Naive thymus-derived CD8-positive, alpha-beta T cell (primary cell): ENCODE data around the gene ZBTB49. TPM values are rescaled to one million over a fixed set of nuclear protein-coding genes. Genes with fewer than 3 reads are reported as not detected.

Experiments
- ATAC-seq, 2 donors: fragments of 150-1000 bp; cut with Tn5 transposase in 1 of 2; sonication (Bioruptor Pico), chemical (Tn5 transposase) in 1 of 2; 1 replicate in 1 of 2; 2 replicates in 1 of 2; pipeline ENCODE4 v1.10.0; 2021; ENCODE audit warnings: mild to moderate bottlenecking in 2 of 2, moderate library complexity in 2 of 2
- POLR2A ChIA-PET: fragments of 350-600 bp; sonication (Branson Sonifier 250); formaldehyde crosslinking; loops from one replicate; lab custom pipeline; 2021; ENCODE audit warnings: antibody characterized with exemption; lab: Charles Lee
- DNase-seq, 10 donors: peaks; one replicate each; pipeline versions ENCODE4 v3.0.0 to v3.0.0-alpha.2; 2020 to 2022
- H3K27ac Mint-ChIP-seq, 10 donors: one replicate each; pipeline ENCODE4 v1.8.0; 2020 to 2022; ENCODE audit warnings: mild to moderate bottlenecking in 10 of 10, mixed read lengths in 10 of 10, moderate library complexity in 4 of 10, inconsistent platforms in 1 of 10
- H3K27me3 Mint-ChIP-seq, 5 donors: one replicate each; pipeline ENCODE4 v1.8.0; 2021 to 2022; ENCODE audit warnings: mixed read lengths in 5 of 5
- H3K36me3 Mint-ChIP-seq, 3 donors: one replicate each; pipeline ENCODE4 v1.8.0; 2020 to 2022; ENCODE audit warnings: mixed read lengths in 3 of 3, mild to moderate bottlenecking in 2 of 3, inconsistent platforms in 1 of 3
- H3K4me1 Mint-ChIP-seq, 4 donors: one replicate each; pipeline ENCODE4 v1.8.0; 2021 to 2022; ENCODE audit warnings: mixed read lengths in 4 of 4
- H3K4me3 Mint-ChIP-seq, 10 donors: one replicate each; pipeline ENCODE4 v1.8.0; 2020 to 2022; ENCODE audit warnings: mild to moderate bottlenecking in 10 of 10, mixed read lengths in 10 of 10, moderate library complexity in 6 of 10, inconsistent platforms in 1 of 10
- H3K9me3 Mint-ChIP-seq, 9 donors: one replicate each; pipeline ENCODE4 v1.8.0; 2020 to 2022; ENCODE audit warnings: mixed read lengths in 9 of 9, mild to moderate bottlenecking in 3 of 9, inconsistent platforms in 1 of 9, moderate library complexity in 1 of 9
- polyA plus RNA-seq, 3 donors: library from polyadenylated mRNA; unstranded; fragments of 300-500 nt; fragmentation: Illumina TruSeq; gene quantifications; one replicate each; pipeline ENCODE4 v1.2.3, GENCODE V29; 2021
- total RNA-seq, 8 experiments: library from RNA in 2 of 8; stranded (reverse) in 2 of 8; gene quantifications; one replicate each; pipeline ENCODE4 v1.2.3 and lab custom pipeline; 2021 to 2026

Gene ZBTB49
- total and polyA plus RNA-seq, 5 experiments from 2014 or later, result 3.2 to 13.1 (median 4.5) TPM

GRCh38 chr4:4364486-4365208 lies 74.6 kb downstream of the ZBTB49 start:
- H3K27ac Mint-ChIP-seq, result no peak overlapping the region
- H3K4me3 Mint-ChIP-seq, result no peak overlapping the region
- POLR2A ChIA-PET, result no interaction called here
- no peak for ATAC-seq
- H3K9me3 Mint-ChIP-seq, result peaks cover 0 to 15% (median 5%) of the 10 kb centered on the region in 9 donors
- DNase-seq, result no peak
- peaks cover 0 to 10% (median 0%) of the 10 kb centered on the region in 5 donors for H3K27me3 Mint-ChIP-seq
- H3K4me1 Mint-ChIP-seq, result peaks cover 0 to 12% (median 3%) of the 10 kb centered on the region in 4 donors
- peaks cover 0 to 5% (median 5%) of the 10 kb centered on the region in 3 donors for H3K36me3 Mint-ChIP-seq

DNA sequence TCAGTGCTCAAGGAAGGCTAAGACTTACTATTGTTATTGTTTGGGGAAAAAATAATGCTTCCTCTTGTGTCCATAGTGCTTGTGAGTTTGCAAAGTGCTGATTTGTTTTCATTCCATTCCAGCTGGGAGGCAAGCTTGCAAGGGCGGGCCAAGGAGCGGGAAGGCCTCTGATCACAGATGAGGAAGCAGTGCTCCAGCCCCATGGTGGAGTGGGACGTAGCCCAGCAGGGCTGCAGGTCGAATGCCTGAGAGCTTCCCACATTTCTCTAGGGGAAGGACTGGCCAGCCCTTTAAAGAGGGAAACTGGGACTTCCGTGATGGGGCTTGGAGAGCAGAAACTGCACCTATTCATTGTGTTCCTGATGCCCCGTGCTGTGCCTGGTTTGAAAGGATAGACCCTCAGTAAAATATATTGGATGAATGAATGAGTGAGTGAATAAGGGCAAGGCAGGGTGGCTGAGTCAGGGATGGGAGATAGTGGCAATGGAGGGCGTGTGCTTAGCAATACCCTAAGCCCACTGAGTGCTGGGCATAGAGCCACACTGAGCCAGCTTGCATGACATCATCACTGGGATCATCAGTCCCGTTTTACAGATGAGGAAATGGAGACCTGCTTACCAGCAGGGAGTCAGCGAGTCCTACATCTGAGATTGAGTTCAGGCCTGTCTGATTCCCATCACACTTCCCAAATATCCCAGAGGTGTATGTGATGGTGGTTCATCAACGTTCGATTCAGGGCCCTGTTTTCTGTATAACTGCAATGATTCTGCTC lies 78.9 kb downstream of the ZBTB49 start:
- H3K9me3 Mint-ChIP-seq, result peaks cover 0 to 15% (median 5%) of the 10 kb centered on the region in 9 donors
- no peak for DNase-seq
- peaks cover 0 to 5% (median 5%) of the 10 kb centered on the region in 3 donors for H3K36me3 Mint-ChIP-seq
- ATAC-seq, result no peak
- POLR2A ChIA-PET, result no interaction called here
- H3K4me1 Mint-ChIP-seq, result peaks cover 0 to 10% (median 3%) of the 10 kb centered on the region in 4 donors
- no peaks in the 10 kb centered on the region for H3K27me3 Mint-ChIP-seq
- no peak overlapping the region for H3K4me3 Mint-ChIP-seq
- no peak overlapping the region for H3K27ac Mint-ChIP-seq

Other genes with a start within 250 kb of the ZBTB49 start
- gene OTOP1, start 63.3 kb upstream of the ZBTB49 start, total RNA-seq, result not detected
- not detected for gene OTOP1, start 63.3 kb upstream of the ZBTB49 start, polyA plus RNA-seq
- gene TMEM128, start 42.0 kb upstream of the ZBTB49 start, total RNA-seq, result 10 to 100 TPM; 20.9 to 26.1 TPM
- 10 to 100 TPM; 35.2 to 43.0 (median 38.4) TPM for gene TMEM128, start 42.0 kb upstream of the ZBTB49 start, polyA plus RNA-seq
- gene LYAR, start 97 bp upstream of the ZBTB49 start, total RNA-seq, result 10 to 100 TPM; 35.7 to 36.6 TPM
- gene LYAR, start 97 bp upstream of the ZBTB49 start, polyA plus RNA-seq, result 10 to 100 TPM; 32.2 to 65.8 (median 35.6) TPM
- 10 to 100 TPM; 66.3 to 68.0 TPM for gene NSG1, start 96.9 kb downstream of the ZBTB49 start, total RNA-seq
- gene NSG1, start 96.9 kb downstream of the ZBTB49 start, polyA plus RNA-seq, result 10 to 100 TPM; 28.1 to 66.1 (median 30.1) TPM